ENCODE measurements around the gene CSHL1.

DNA sequence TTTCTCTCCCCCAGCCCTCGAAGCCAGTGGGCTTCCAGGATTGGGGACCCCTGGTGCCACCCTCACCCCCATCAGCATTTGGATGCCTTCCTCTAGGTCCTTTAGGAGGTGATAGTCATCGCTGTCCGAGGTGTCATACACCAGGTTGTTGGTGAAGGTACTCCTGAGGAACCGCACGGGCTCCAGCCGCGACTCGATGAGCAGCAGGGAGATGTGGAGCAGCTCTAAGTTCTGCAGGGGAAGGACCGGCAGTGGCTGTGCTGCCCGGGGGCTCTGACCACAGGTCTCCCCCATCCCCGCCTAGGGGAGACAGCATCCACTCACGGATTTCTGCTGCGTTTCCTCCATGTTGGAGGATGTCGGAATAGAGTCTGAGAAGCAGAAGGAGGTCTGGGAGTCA is 962 bp downstream of the CSHL1 start:
- TF ChIP-seq, protein P1, sequence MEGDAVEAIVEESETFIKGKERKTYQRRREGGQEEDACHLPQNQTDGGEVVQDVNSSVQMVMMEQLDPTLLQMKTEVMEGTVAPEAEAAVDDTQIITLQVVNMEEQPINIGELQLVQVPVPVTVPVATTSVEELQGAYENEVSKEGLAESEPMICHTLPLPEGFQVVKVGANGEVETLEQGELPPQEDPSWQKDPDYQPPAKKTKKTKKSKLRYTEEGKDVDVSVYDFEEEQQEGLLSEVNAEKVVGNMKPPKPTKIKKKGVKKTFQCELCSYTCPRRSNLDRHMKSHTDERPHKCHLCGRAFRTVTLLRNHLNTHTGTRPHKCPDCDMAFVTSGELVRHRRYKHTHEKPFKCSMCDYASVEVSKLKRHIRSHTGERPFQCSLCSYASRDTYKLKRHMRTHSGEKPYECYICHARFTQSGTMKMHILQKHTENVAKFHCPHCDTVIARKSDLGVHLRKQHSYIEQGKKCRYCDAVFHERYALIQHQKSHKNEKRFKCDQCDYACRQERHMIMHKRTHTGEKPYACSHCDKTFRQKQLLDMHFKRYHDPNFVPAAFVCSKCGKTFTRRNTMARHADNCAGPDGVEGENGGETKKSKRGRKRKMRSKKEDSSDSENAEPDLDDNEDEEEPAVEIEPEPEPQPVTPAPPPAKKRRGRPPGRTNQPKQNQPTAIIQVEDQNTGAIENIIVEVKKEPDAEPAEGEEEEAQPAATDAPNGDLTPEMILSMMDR (IDR thresholded peaks at IDR 0.05): no peak
- TF ChIP-seq POLR2A (IDR thresholded peaks at IDR 0.05): no peak

Data from thyroid gland (tissue), 4 donors.